Chondrocyte (in vitro differentiated cells): ENCODE data around the gene ARMC10. TPM values are rescaled to one million over a fixed set of nuclear protein-coding genes. Genes with fewer than 3 reads are reported as not detected.
A peak's percentile ranks its signal among the peaks of the same experiment; 100 is the strongest.
"Not testable (repeated sequence)": the region's sequence is repeated elsewhere in the genome, so short reads cannot be mapped to it uniquely, and the experiment has no call there.

Experiments
- DNase-seq: peaks from one replicate; pipeline ENCODE4 v3.0.0; 2021; ENCODE audit warnings: mixed read lengths, low spot score
- H3K27ac Mint-ChIP-seq: one replicate; pipeline ENCODE4 v1.8.0; 2021; ENCODE audit warnings: mild to moderate bottlenecking, moderate library complexity, mixed read lengths; ENCODE audit not compliant: unreplicated experiment
- H3K27me3 Mint-ChIP-seq: 2 replicates; pipeline ENCODE4 v1.8.0; 2021; ENCODE audit warnings: low read depth, mixed read lengths
- H3K36me3 Mint-ChIP-seq: 2 replicates; pipeline ENCODE4 v1.8.0; 2021; ENCODE audit warnings: low read depth, mixed read lengths
- H3K4me1 Mint-ChIP-seq: 2 replicates; pipeline ENCODE4 v1.8.0; 2021; ENCODE audit warnings: low read depth, mild to moderate bottlenecking, mixed read lengths
- H3K4me3 Mint-ChIP-seq: one replicate; pipeline ENCODE4 v1.8.0; 2021; ENCODE audit warnings: mild to moderate bottlenecking, moderate library complexity, mixed read lengths; ENCODE audit not compliant: unreplicated experiment
- H3K9me3 Mint-ChIP-seq: 2 replicates; pipeline ENCODE4 v1.8.0; 2021; ENCODE audit warnings: low read depth, mixed read lengths
- CTCF ChIP-seq: fragments of 200-600 bp; sonication (generic); IDR thresholded peaks from 2 replicates; pipeline ENCODE4 v1.5.0; 2021; ENCODE audit warnings: antibody characterized with exemption, mild to moderate bottlenecking, moderate library complexity
- total RNA-seq: library from RNA; stranded (reverse); gene quantifications from 3 replicates; pipeline ENCODE4 v1.2.1, GENCODE V29; 2021

Gene ARMC10
- total RNA-seq, 1 donor from 2014 or later: 22.6 TPM

GRCh38 chr7:103080923-103081322 lies 6.0 kb downstream of the ARMC10 start:
- TF ChIP-seq CTCF: no peak
- peaks cover 4% of the 10 kb centered on the region for H3K36me3 Mint-ChIP-seq
- no peaks in the 10 kb centered on the region for H3K27me3 Mint-ChIP-seq
- no peak for DNase-seq
- peaks cover 8% of the 10 kb centered on the region for H3K4me1 Mint-ChIP-seq
- no peaks in the 10 kb centered on the region for H3K9me3 Mint-ChIP-seq
- no peak overlapping the region for H3K27ac Mint-ChIP-seq
- no peak overlapping the region for H3K4me3 Mint-ChIP-seq

GRCh38 chr7:103082497-103082896 lies 7.6 kb downstream of the ARMC10 start:
- TF ChIP-seq CTCF: no peak
- Mint-ChIP-seq H3K4me3 (no peak overlapping the region), H3K27ac (no peak overlapping the region), H3K9me3 (no peaks in the 10 kb centered on the region), H3K4me1 (no peaks in the 10 kb centered on the region), H3K36me3 (peaks cover 5% of the 10 kb centered on the region), H3K27me3 (no peaks in the 10 kb centered on the region)
- DNase-seq: no peak

- Mint-ChIP-seq H3K4me3 (no peak overlapping the region), H3K27me3 (no peaks in the 10 kb centered on the region), H3K36me3 (peaks cover 6% of the 10 kb centered on the region), H3K9me3 (no peaks in the 10 kb centered on the region), H3K27ac (no peak overlapping the region), H3K4me1 (no peaks in the 10 kb centered on the region)
- TF ChIP-seq CTCF: no peak
- no peak for DNase-seq
These were observed 8.3 kb downstream of the ARMC10 start for GRCh38 chr7:103083210-103083609.

- not testable (repeated sequence) for DNase-seq, H3K4me3 Mint-ChIP-seq, H3K27ac Mint-ChIP-seq, H3K9me3 Mint-ChIP-seq, H3K4me1 Mint-ChIP-seq, H3K27me3 Mint-ChIP-seq
- H3K36me3 Mint-ChIP-seq: peaks cover 14% of the 10 kb centered on the region
These were observed 17.4 kb downstream of the ARMC10 start for GRCh38 chr7:103092321-103092720.

GRCh38 chr7:103093429-103093828 lies 18.5 kb downstream of the ARMC10 start:
- Mint-ChIP-seq H3K9me3 (no peaks in the 10 kb centered on the region), H3K4me1 (peaks cover 3% of the 10 kb centered on the region), H3K36me3 (peaks cover 12% of the 10 kb centered on the region), H3K27ac (no peak overlapping the region), H3K4me3 (no peak overlapping the region), H3K27me3 (no peaks in the 10 kb centered on the region)
- TF ChIP-seq CTCF: no peak
- DNase-seq: no peak

- no peak overlapping the region for H3K4me3 Mint-ChIP-seq
- H3K4me1 Mint-ChIP-seq: peaks cover 3% of the 10 kb centered on the region
- peaks cover 9% of the 10 kb centered on the region for H3K36me3 Mint-ChIP-seq
- peak; percentile 67 for TF ChIP-seq CTCF
- H3K27me3 Mint-ChIP-seq: no peaks in the 10 kb centered on the region
- no peak overlapping the region for H3K27ac Mint-ChIP-seq
- no peaks in the 10 kb centered on the region for H3K9me3 Mint-ChIP-seq
- DNase-seq: no peak
These were observed 19.2 kb downstream of the ARMC10 start for GRCh38 chr7:103094102-103094501.

GRCh38 chr7:103095558-103095957 lies 20.6 kb downstream of the ARMC10 start:
- H3K27me3 Mint-ChIP-seq, H3K36me3 Mint-ChIP-seq, H3K4me1 Mint-ChIP-seq, DNase-seq, H3K27ac Mint-ChIP-seq, H3K9me3 Mint-ChIP-seq, H3K4me3 Mint-ChIP-seq: not testable (repeated sequence)
